ENCODE measurements around the gene MKLN1. TPM values are rescaled to one million over a fixed set of nuclear protein-coding genes. Genes with fewer than 3 reads are reported as not detected.
"Not testable (repeated sequence)": the region's sequence is repeated elsewhere in the genome, so short reads cannot be mapped to it uniquely, and the experiment has no call there.

The MKLN1 gene
- total RNA-seq, 8 experiments from 2014 or later: 19.7 to 65.6 (median 30.5) TPM

DNA sequence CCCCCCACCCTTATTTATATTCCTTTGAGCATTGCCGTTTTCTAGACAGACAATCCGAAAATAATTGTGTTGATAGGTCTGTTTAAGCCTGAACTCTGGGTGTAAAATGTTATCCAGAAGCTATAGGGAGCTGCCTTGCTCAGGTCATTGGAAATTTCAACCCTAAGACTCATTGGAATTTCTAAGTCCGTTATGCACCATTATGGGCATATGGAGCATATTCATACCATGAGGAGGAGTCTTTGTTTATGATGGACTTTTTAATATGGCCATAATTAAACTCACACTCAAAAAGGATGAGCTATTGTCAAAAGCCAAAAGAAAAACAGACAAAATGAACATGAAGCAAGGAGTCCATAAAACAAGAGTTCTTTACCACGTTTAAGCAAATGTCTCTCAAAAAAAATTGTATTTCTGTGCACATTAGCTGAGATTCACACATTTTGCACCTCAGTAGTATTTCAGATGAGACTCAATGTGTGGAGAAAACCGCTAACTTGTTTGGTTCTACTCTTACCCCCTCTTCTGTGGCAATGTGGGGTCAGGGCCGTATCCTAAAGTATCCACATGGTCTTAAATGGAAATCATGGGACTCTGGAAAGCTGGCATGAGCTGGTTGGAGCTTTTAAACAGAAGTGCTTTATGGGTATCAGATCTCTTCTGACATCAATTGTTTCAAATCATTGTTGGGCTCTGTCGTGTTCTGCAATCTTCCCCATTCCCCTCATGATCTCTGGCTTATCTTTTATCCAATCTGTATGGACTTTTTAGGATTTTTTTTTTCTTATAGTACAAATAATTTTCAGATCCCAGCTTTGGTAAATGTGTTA, 168.2 kb downstream of the MKLN1 start:
- Histone ChIP-seq H3K4me1 (replicated peaks in 1 of 2) (peaks cover 8 to 13% of the 10 kb centered on the region in 2 donors), H3K27ac (no peak overlapping the region), H3K4me3 (no peak overlapping the region)
- ATAC-seq (replicated peaks in 6 of 8): peak in 3 of 8 experiments; percentile 69 to 95 (median 79)
- in situ Hi-C loops (cut with MboI; ENCODE audit: low pct_unique_long_range_greater_than_20kb in 2 of 9, low sequenced_read_pairs in 9 of 9, unreplicated experiment in 9 of 9): no loop called here
- 0 to 90% (median 47%) methylated on average over 1 to 7 of the region's 7 CpGs for WGBS, 10 experiments

DNA sequence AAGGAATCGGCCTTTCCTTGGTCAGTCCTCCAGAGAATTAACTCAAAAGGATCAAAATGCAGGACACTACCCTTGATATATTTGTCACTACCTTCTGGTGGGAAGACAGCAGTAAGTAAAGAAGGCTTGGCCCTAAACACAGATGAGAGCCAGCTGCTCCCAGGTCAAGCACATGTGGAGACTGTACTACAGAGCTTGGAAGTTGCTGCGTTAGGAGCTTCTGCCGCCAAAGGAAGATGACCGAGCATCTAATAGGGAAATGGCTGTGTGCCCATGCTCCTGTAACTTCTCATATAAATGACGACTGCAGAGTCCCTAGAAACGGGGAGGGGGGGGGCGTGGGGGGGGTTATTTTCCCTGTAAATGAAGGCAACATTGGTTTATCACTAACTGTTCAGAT, 169.8 kb downstream of the MKLN1 start:
- 86 to 100% (median 97%) methylated on average over 1 to 4 of the region's 7 CpGs; no CpG with 5 or more reads in 4 of the 10 experiments for WGBS, 10 experiments
- Histone ChIP-seq H3K4me1 (replicated peaks in 1 of 2) (peaks cover 9 to 27% of the 10 kb centered on the region in 2 donors), H3K27ac (no peak overlapping the region), H3K4me3 (no peak overlapping the region)
- in situ Hi-C loops (cut with MboI; ENCODE audit: low pct_unique_long_range_greater_than_20kb in 2 of 9, low sequenced_read_pairs in 9 of 9, unreplicated experiment in 9 of 9): no loop called here
- ATAC-seq (replicated peaks in 6 of 8): no peak

- in situ Hi-C loops (cut with MboI; ENCODE audit: low pct_unique_long_range_greater_than_20kb in 2 of 9, low sequenced_read_pairs in 9 of 9, unreplicated experiment in 9 of 9): no loop called here
- no peak for ATAC-seq (replicated peaks in 6 of 8)
- Histone ChIP-seq H3K4me3 (no peak overlapping the region), H3K27ac (no peak overlapping the region), H3K4me1 (replicated peaks in 1 of 2) (peaks cover 5 to 30% of the 10 kb centered on the region in 2 donors)
- WGBS, 10 experiments: 80 to 100% (median 97%) methylated on average over 1 to 4 of the region's 4 CpGs; no CpG with 5 or more reads in 1 of the 10 experiments
Observed at GRCh38 chr7:131498237-131498885, 170.7 kb downstream of the MKLN1 start.

GRCh38 chr7:131499801-131500200, 172.1 kb downstream of the MKLN1 start:
- H3K4me3 ChIP-seq: no peak overlapping the region
- H3K27ac ChIP-seq: no peak overlapping the region
- ATAC-seq (replicated peaks in 6 of 8): no peak
- in situ Hi-C loops (cut with MboI; ENCODE audit: low pct_unique_long_range_greater_than_20kb in 2 of 9, low sequenced_read_pairs in 9 of 9, unreplicated experiment in 9 of 9): no loop called here
- 60 to 100% (median 88%) methylated on average over 2 to 6 of the region's 6 CpGs; no CpG with 5 or more reads in 2 of the 10 experiments for WGBS, 10 experiments
- peaks cover 3 to 37% of the 10 kb centered on the region in 2 donors for H3K4me1 ChIP-seq (replicated peaks in 1 of 2)

DNA sequence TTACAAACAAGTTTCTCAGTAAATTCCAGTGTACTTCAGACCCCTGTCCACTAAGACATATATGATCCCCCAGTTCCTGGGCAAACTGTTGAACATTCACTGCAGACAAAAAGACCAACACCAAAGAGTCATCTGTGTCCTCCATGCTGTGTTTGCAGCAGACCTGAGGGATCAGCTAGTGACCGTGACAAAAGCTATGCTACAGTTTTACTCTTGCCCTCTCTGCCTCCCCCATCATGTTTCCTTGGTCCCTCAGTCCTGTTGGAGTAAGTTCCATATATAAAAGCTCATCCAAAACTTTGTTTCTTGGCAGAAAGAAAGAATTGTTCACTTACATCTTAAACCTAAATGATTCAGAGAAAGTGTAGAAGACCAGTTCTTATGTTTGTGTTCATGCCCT, 172.7 kb downstream of the MKLN1 start:
- Histone ChIP-seq H3K27ac (no peak overlapping the region), H3K4me3 (no peak overlapping the region), H3K4me1 (replicated peaks in 1 of 2) (peaks cover 3 to 37% of the 10 kb centered on the region in 2 donors)
- ATAC-seq (replicated peaks in 6 of 8): peak in 1 of 8 experiments; percentile 12
- 88 to 100% (median 100%) methylated on average over 1 of the region's 1 CpG; no CpG with 5 or more reads in 5 of the 10 experiments for WGBS, 10 experiments
- in situ Hi-C loops (cut with MboI; ENCODE audit: low pct_unique_long_range_greater_than_20kb in 2 of 9, low sequenced_read_pairs in 9 of 9, unreplicated experiment in 9 of 9): no loop called here

DNA sequence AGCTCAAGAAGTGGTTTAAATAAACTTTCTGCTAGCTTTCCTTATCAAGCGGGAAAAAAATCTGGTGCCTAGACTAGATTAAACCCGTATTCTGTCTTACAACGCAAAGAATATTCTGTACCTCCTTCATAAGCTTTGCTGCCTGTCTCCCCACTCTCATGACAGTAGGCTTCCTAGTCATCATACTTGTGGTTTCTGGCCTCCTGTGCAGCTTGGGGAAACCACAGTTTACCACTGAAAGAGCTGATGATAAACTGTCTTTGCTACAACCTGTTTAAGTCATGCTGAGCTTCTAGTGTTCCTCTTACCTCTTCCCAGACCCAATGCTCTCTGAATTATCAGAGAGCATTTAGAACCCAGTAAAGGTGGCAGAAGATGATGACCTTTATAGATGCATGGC, 173.7 kb downstream of the MKLN1 start:
- Histone ChIP-seq H3K4me3 (no peak overlapping the region), H3K4me1 (replicated peaks in 1 of 2) (peaks cover 3 to 37% of the 10 kb centered on the region in 2 donors), H3K27ac (peak overlapping the region in 1 of 2 donors; percentile 46)
- ATAC-seq (replicated peaks in 6 of 8): no peak
- in situ Hi-C loops (cut with MboI; ENCODE audit: low pct_unique_long_range_greater_than_20kb in 2 of 9, low sequenced_read_pairs in 9 of 9, unreplicated experiment in 9 of 9): no loop called here
- 70 to 100% (median 93%) methylated on average over 1 to 3 of the region's 3 CpGs; no CpG with 5 or more reads in 1 of the 10 experiments for WGBS, 10 experiments

- peaks cover 3 to 37% of the 10 kb centered on the region in 2 donors for H3K4me1 ChIP-seq (replicated peaks in 1 of 2)
- H3K4me3 ChIP-seq: no peak overlapping the region
- WGBS, 10 experiments: 60 to 100% (median 83%) methylated on average over 1 to 10 of the region's 14 CpGs
- peak in 2 of 8 experiments; percentile 9 to 15 for ATAC-seq (replicated peaks in 6 of 8)
- in situ Hi-C loops (cut with MboI; ENCODE audit: low pct_unique_long_range_greater_than_20kb in 2 of 9, low sequenced_read_pairs in 9 of 9, unreplicated experiment in 9 of 9): no loop called here
- peak overlapping the region in 1 of 2 donors; percentile 46 for H3K27ac ChIP-seq
Observed at GRCh38 chr7:131501930-131502685, 174.4 kb downstream of the MKLN1 start.

DNA sequence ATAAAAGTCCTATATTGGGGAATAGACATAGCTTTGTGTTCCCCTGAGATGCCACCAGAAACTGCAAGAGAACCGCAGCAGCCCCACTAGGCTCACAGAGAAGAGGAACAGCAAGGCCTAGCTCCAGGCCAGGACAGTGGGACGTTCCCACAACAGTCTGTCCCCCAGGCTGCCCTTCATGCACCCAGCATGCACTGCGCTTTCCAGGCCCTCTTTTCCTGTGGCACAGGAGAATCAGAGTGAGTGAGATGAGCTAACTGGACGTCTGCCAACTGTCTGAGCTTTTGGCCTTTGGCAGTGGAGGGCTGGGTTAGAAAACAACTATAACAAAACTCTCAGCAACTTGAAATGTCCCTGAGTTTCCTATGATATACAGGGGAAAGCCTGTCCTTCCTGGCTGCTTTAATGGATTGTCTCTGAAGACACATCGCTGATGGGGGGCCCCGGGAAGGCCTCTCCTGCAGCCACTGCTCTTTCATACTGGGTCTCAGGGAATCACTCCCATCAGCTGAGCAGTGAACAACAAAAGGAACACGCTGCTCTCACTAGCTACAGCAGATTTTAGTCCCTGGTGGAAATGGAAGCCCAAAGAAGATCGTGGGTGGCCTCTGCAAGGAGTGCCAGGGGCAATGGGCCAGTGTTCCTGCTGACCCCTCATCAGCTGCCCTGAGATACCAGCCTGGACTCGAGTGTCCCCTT, 175.3 kb downstream of the MKLN1 start:
- peak overlapping the region in 1 of 2 donors; percentile 5 for H3K27ac ChIP-seq
- ATAC-seq (replicated peaks in 6 of 8): peak; percentile 12 to 84 (median 70)
- H3K4me1 ChIP-seq (replicated peaks in 1 of 2): peaks cover 3 to 37% of the 10 kb centered on the region in 2 donors
- in situ Hi-C loops (cut with MboI; ENCODE audit: low pct_unique_long_range_greater_than_20kb in 2 of 9, low sequenced_read_pairs in 9 of 9, unreplicated experiment in 9 of 9): no loop called here
- no peak overlapping the region for H3K4me3 ChIP-seq
- WGBS, 10 experiments: 20 to 100% (median 59%) methylated on average over 1 to 4 of the region's 9 CpGs; no CpG with 5 or more reads in 2 of the 10 experiments

DNA sequence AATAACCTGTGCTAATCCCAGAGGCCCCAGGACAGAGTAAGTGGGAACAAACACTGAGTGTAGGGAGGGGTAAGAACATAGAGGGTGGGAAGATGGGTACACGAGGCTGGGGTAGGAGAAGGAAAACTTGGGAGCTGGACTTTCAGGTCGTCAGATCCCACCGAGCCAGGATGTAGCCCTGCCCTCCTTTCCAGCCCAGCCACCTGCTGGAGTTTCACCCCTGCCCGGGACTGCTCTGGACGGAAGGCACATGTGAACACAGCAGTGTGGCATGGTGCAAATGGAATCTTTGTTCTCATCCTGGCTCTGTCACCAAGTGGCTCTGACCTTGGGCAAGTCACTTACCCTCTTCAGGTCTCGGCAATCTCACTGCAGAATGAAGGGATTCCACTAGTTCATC, 176.0 kb downstream of the MKLN1 start:
- Histone ChIP-seq H3K4me1 (replicated peaks in 1 of 2) (peaks cover 3 to 37% of the 10 kb centered on the region in 2 donors), H3K4me3 (no peak overlapping the region), H3K27ac (peak overlapping the region in 1 of 2 donors; percentile 5)
- ATAC-seq (replicated peaks in 6 of 8): no peak
- 80 to 100% (median 100%) methylated on average over 1 of the region's 6 CpGs; no CpG with 5 or more reads in 7 of the 10 experiments for WGBS, 10 experiments
- in situ Hi-C loops (cut with MboI; ENCODE audit: low pct_unique_long_range_greater_than_20kb in 2 of 9, low sequenced_read_pairs in 9 of 9, unreplicated experiment in 9 of 9): no loop called here

GRCh38 chr7:131504157-131504899, 176.7 kb downstream of the MKLN1 start:
- H3K4me3 ChIP-seq: no peak overlapping the region
- no peak for ATAC-seq (replicated peaks in 6 of 8)
- H3K27ac ChIP-seq: no peak overlapping the region
- WGBS, 10 experiments: 80 to 100% (median 94%) methylated on average over 1 to 3 of the region's 14 CpGs; no CpG with 5 or more reads in 5 of the 10 experiments
- in situ Hi-C loops (cut with MboI; ENCODE audit: low pct_unique_long_range_greater_than_20kb in 2 of 9, low sequenced_read_pairs in 9 of 9, unreplicated experiment in 9 of 9): no loop called here
- peaks cover 3 to 37% of the 10 kb centered on the region in 2 donors for H3K4me1 ChIP-seq (replicated peaks in 1 of 2)

- WGBS, 10 experiments: 80 to 100% (median 100%) methylated on average over 3 to 5 of the region's 8 CpGs; no CpG with 5 or more reads in 5 of the 10 experiments
- ATAC-seq (replicated peaks in 6 of 8); in situ Hi-C loops (cut with MboI; ENCODE audit: low pct_unique_long_range_greater_than_20kb in 2 of 9, low sequenced_read_pairs in 9 of 9, unreplicated experiment in 9 of 9); H3K27ac ChIP-seq; H3K4me3 ChIP-seq: not testable (repeated sequence)
- peaks cover 3 to 35% of the 10 kb centered on the region in 2 donors for H3K4me1 ChIP-seq (replicated peaks in 1 of 2)
Observed at GRCh38 chr7:131505037-131505620, 177.5 kb downstream of the MKLN1 start.
